GM18861 (cell line): ENCODE data around the gene RRAGD.

Experiments used
- ATAC-seq: cut with Tn5 transposase; IDR thresholded peaks from one replicate; pipeline ENCODE4 v1.9.1; 2021; ENCODE audit not compliant: unreplicated experiment

The RRAGD gene

GRCh38 chr6:89347825-89348224 is 64.2 kb downstream of the RRAGD start:
- ATAC-seq, result no peak

- ATAC-seq, result no peak
These were observed 65.6 kb downstream of the RRAGD start for GRCh38 chr6:89346433-89346832.

DNA sequence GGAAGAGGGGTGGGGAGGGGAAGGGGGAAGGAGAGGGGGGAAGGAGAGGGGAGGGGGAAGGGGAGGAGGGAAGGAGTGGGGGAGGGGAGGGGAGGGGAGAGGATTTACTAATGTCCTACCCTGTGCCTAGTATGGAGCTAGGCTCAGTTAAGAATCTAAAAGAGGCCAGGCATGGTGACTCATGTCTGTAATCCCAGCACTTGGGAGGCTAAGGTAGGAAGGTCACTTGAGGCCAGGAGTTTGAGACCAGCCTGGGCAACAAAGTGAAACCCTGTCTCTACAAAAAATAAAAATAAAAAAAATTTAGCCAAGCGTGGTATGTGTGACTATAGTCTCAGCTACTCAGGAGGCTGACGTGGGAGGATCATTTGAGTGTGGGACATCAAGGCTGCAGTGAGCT is 72.5 kb downstream of the RRAGD start:
- no peak for ATAC-seq

DNA sequence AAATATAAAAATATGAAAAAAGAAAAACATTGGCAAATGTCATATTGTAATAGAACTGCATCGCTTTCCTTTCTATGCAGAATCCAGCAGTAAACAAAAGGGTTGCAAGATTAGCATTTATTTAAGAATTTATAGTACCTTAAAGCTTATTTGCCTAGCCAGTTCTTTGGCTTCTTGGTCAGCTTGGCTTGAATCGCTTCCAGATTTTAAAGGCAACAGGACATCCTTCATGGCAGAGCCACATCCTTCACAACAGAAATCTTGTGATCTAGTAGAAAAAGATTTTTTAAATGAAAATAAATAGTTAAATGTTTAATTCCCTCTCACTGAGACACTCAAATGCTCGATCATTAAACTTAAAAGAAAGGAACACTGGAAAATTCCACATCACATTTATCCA is 76.9 kb downstream of the RRAGD start:
- ATAC-seq, result no peak

DNA sequence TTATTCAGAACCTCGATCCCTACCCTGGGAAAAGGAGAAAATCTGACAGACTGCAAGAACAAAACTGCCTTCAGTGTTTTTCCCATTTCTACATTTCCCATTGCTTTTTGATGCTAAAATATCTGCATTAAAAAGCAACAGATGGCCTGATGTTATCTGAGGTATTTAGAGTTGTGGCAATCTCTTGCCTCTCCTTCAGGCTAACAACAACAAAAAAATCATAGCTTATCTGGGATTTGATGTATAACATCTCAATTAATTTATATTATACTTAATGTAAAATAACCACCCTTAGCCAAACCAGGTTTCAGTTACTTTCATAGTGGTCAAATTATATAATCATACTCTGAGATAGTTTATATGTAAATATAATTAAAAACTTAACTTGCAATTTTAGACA is 81.2 kb downstream of the RRAGD start:
- ATAC-seq, result no peak

DNA sequence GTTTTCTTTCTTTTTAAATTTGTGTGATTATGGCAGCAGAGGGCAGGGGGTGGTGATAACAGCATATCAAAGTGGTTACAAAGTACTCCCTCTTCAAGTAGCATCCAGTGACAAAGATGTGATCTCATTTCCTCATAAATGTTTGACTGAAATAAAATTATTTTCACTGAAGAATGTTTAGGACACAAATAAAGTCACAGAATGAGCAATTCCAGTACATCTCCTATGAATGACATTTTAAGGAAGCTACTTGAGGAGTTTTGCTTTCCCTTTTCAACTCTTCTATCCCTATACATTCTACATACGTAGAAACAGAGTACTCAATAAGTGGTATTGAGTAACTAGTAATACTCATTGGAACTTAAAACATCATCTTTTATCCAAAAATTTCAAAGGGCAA is 83.1 kb downstream of the RRAGD start:
- no peak for ATAC-seq

GRCh38 chr6:89324304-89324703 is 87.8 kb downstream of the RRAGD start:
- ATAC-seq, result no peak

- ATAC-seq, result no peak
These were observed 88.5 kb downstream of the RRAGD start for GRCh38 chr6:89323511-89323971.

GRCh38 chr6:89321131-89321970 is 90.7 kb downstream of the RRAGD start:
- ATAC-seq, result no peak

- ATAC-seq, result no peak
These were observed 92.0 kb downstream of the RRAGD start for GRCh38 chr6:89320012-89320559.

- no peak for ATAC-seq
These were observed 95.0 kb downstream of the RRAGD start for GRCh38 chr6:89317067-89317466.

DNA sequence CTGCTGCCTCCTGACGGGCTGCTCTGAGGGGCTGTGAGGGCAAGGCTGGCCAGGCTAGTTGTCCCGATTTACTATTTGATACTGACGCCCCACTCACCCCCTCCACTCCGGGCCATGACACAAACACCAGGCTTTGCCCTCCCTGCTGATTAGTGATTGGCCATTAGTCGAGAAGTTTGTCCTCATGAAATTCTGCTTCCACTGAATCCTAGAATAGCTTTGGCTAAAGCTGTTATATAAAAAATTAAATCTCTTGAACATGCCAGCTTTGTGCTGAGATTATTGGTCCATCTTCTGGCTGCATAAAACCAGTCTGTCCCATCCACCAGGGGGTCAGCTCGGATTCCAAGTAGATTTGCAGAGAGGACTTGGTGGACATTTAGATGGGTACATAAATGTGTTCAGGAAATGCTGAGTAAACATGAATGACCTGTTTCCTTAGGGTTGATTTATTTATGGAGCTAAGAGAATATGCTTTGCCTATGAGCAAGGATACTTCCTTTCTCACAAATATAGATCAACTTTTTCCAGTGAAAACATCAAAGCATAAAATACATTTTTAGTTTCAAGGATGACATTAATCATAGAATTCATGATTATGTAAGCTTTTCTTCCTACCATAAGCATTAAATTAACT is 96.7 kb downstream of the RRAGD start, which contains the start of gene GABRR2:
GABRR2 (minus strand) TSS at position 51 of the 637 bp plus-strand sequence. CDS start 134 bp downstream, outside the sequence.
- no peak for ATAC-seq

- ATAC-seq, result no peak
These were observed 97.4 kb downstream of the RRAGD start for GRCh38 chr6:89314692-89315091.
